Stimulated activated CD8-positive, alpha-beta memory T cell treated with anti-CD3 and anti-CD28 coated beads, Interleukin-12 subunit alpha, Interleukin-12 subunit beta, amount 100 ng/mL, for 1 hour (primary cell): ENCODE results near the gene FGF14.
"Not testable (repeated sequence)": the region's sequence is repeated elsewhere in the genome, so short reads cannot be mapped to it uniquely, and the experiment has no call there.

Experiments used
- DNase-seq: peaks from one replicate; pipeline ENCODE4 v3.0.0-alpha.2; 2020; ENCODE audit warnings: low read depth

FGF14 gene

DNA sequence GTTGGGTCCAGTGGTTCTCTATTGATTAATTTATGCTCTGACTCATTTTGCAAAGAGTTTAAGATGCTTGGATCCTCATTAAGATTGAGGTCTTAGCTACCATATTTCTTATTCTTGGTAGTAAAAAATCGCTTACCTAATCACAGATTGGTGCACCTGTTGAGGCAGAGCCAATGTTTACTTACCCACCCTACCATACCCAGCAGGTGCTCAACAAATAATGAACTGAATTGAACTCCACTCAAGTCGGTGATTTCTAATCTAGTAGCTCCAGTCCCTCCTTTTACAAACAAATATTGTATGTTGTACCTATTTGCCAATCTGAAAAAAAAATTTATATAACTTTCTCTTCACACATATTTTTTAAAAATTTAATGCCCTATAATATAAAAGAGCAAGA is 361.0 kb downstream of the FGF14 start:
- no peak for DNase-seq

DNA sequence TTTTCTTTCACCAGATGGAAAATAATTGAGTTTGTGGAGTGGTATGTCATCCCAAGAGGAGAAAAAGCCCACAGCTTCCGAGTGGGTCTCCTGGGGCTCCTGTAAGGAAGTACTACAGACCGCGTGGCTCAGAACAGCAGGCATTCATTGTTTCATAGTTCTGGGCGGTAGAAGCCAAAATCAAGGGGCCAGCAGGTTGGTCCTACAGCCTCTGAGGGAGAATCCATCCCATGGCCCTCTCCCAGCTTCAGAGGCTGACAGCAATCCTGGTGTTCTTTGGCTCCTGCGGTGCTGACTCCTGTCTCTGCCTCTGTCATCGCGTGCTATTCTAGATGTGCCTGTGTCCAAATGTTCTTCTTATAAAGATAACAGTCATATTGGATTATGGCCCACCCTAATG is 362.6 kb downstream of the FGF14 start:
- no peak for DNase-seq

DNA sequence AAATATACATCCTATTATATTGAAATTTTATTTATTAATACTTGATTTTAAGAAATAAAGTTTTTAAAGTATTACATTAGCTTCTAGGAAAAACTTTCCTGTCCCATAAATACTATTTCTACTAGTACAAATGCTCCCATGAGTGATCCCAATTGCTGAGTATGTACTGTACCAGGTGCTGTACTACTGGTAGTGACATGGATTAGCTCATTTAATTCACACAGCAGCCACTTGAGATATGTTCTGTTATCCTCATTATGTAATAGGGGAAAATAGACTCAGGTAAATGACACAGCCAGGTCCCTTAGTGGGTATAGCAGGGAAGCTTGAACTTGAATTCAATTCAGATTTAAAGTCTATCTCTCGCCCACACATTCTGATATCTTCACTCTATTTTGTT is 363.1 kb downstream of the FGF14 start:
- DNase-seq, result no peak

DNA sequence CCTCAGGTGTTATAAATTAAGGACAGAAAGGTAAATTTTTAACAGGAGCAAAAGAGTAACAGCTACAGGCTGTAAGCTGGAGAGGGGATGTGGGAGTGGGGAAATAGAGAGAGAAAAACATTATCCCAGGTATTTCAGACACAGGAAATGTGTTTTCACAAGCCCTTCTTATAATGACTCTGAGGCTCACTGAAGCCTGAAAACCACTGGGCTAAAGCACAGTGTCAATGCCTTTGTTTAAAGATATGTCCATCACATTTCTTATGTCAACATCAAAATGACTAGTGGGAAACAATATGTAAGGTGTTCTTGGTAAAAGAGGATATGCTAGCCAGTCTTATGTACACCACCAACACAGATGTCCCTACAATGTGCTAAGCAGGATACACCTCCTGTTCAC is 365.9 kb downstream of the FGF14 start:
- DNase-seq, result no peak

DNA sequence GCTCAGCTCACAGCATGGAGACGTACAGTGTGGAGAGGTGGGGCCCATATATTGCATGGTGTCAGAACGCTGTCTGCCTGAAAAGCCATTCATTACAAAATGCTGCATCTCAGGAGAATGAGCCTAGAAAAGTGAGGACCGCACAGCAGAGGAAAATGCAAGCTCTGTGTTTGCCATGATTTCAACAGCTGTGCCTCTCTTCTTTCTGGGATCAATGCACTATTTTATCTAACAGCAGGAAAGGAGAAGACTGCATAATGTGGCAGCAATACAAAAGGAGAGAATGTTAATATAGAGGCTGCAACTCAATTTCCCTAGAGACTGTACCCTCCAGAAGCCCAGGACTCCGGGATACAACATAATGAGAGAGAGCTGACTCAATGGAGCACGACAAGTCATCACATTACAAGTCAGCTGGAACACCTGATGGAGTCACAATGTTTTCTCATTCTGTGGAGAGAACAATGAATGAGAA is 368.0 kb downstream of the FGF14 start:
- DNase-seq, result no peak

DNA sequence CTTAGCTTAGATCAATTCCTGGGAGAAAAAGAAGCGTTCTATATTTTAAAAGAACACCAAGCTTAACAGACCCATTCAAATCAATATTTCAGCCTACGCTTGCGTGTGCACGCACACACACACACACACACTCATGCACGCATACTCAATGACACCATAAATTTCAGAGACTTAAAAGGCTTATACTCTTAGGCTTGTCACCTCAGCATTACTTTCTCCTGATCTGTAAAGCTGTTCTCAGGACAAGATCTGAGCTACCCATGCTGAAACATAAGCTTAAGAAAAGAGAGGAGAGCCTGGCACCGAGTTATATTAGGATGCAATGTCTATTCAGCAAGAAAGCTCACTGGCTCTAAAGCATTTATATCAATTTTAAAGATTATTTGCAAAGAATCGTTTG is 368.5 kb downstream of the FGF14 start:
- DNase-seq, result no peak

DNA sequence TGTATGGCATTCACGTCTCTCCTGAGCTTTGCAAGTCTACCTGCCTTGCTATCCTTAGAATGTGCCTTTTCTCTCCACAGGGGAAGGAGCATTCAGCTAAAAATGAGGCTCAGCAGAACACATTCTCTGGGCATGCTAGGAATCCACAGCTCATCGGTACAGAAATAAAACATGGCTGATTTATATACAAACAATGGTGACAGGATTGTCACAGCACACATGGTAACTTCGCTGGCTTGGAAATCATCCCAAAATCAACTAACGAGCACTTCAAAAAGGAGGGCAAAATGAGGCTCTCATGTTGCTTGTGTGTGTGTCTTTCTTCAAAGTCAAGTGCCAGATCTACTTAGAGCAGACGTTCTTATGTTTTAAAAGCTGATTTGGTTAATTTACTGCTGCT is 373.0 kb downstream of the FGF14 start:
- DNase-seq, result no peak

DNA sequence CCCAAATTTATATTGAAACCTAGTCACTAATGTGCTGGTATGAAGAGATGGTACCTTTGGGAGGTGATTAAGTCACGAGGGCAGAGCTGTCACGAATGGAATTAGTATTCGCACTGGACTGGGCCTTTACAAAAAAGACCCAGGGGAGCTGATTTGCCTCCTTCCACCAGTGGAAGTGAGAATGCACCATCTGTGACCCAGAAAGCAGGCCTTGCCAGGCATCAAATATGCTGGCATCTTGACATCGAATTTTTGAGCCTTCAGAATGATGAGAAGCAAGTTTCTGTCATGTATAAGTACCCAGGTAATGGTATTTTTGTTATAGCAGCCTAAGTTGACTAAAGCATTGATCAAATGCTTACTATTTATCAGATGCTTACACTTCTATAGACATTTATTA is 373.6 kb downstream of the FGF14 start:
- DNase-seq, result no peak

DNA sequence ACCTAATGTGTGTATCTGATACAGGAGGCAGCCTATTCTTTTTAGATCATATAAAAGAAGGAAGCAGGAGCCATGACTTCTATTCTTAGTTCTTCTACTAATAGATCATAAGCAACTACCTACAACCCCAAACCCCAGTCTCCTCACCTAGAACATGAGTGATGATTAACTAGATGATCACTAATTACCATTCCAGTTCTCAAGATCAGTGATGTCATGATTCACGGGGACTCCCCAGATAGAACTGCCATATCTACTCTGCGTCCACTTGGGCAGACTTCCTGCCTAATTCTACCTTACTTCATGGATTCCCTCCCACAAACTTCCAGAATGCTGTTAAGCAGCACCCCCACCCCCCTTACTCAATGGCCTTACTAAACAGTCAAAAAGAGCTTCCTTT is 380.1 kb downstream of the FGF14 start:
- DNase-seq, result no peak

DNA sequence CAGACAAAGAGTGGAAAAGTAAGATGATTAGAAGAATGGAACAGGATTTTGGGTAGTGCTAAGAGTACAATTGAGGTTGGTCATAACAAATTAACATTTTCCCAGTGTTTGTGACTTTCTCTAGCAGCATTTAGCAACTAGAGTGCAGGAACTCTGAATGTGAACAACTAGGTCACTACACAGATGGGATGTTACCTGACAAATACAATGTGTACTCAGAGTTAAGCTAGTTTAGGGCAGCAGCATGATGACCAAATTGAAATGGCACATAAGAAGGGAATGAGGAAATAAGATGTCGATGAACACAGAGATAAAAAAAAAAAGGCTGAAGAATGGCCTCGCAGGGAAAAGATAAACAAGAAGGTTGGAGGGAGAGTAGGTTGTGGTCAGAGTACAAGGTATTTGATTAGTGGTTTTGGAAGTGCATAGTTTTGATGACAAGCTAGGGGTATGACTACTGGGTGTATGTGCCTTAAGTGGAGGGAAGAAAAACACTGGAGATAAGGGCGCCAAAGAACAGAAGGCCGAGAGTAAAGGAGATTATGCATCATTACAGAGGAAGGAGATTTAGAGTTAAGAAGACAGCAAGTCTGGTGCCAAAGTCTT is 381.1 kb downstream of the FGF14 start:
- no peak for DNase-seq

DNA sequence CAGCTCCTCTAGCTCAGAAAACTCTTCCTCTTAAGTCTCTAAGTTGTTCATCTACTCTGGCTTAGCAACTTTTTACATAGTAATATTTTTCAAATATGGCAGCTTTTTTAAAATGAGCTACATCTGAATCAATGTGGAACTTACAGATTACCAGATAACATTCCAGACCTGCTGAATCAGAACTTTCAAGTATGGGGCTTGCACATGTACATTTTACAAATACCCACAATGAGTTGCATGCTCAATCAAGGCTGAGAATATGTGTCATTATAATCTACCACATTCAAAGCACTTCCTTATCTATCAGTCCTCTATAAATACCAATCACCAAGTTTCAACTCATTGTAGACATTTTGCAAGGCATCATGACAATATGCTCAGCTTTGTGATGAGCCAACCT is 383.1 kb downstream of the FGF14 start:
- no peak for DNase-seq

DNA sequence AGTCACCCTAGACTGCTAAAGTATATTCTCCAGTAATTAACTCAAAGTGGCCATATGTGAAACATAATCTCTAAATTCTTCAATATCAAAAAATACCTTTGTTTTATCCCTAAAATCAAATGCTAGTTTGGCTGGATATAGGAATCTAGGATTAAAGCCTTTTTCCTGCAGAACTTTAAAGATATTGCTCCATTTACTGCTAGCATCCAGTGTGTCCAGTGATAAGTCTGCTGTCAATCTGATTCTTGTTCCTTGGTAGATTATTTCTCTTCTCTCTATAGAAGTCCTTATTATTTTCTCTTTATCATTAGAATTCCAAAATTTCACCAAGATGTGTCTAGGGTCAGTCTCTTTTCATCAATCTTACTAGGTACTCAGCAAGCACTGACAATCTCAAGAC is 384.6 kb downstream of the FGF14 start:
- DNase-seq, result no peak

DNA sequence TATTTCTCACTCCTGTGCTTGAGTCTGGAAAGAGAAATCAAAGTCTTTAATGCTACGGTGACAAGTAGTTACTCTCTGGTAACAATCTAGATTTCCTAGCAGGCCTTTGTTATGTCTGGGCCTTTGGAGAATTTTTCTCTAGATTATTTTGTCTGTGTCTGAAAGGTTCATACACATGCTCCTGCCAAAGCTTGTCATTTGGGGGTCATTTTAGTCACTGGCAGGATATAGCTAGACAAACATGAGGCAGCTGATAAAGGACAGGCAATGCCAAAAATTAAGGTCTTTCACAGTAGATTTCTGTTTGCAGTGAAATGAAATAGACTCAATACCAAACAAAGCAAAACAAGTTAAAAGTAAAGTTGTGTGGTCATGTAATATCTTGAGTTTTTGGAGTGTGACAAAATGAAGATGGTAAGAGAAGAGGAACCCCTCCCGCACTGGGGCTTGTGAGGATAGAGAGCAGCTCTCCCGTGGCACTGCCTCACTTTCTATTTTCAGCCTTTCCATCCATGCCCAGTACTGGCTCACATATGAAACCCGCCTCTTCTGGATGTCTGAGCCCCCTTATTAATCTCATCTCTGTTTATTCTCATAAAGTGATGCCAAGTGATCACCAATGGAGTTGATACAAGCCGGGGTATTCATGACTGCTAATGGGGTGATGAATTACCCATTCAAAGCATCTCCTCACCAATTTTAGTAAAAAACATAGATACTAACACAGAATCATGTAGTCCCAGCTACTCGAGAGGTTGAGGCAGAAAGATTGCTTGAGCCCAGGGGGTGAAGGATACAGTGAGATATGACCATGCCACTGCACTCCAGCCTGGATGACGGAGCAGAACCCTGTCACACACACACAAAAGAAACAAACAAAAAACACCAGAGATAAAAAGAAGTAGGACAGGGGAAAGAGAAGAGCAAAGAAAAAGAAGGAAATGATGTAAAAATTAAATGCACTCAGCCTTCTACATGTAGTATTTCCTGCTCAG is 389.3 kb downstream of the FGF14 start:
- no peak for DNase-seq

DNA sequence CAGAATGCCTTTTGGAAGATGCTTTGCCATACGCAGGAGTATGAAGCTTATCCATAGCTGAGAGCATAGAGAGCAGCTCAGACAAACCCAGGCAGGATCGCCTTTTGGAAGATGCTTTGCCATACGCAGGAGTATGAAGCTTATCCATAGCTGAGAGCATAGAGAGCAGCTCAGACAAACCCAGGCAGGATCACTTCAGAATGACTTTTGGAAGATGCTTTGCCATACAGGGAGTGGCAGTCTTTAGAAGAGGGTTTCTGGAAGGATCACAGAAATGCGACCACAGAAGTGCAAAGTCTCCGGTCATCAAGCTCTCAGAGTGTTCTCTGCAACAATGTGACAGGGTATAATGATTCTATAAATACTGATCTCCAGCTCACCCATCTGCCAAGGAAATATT is 390.4 kb downstream of the FGF14 start:
- DNase-seq, result not testable (repeated sequence)

DNA sequence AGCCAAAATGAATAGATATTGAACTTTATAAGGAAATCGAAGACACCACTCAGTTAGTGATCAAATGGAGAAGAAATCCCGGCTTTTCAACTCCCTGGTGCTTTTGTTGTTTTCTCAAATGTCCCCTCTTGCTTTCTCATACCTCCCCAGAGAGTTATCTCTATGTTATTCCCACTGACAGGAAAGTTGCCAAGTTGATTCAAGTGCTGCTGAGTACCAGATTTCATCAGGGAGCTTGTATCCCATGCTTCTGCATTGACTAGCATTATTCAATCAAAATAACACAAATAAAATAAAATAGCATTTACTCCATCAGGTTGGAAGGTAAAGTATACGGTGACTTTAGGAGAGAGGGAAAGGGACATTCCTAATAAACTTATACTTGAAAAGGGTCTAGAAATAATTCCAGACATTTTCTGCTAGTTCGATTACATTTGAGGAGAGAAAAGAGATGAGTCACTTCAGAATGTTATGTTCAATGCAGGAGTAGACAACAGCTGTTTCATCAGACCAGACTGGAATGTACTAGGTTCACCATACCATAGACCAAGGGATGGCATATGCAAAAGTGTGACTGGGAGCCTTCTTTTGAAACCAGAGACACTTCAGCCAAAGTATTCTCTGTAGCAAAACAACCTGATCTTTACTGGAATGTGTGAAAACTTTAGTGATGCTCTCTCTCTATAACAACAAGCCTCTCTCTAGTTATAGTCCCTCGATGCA is 397.8 kb downstream of the FGF14 start:
- DNase-seq, result no peak

DNA sequence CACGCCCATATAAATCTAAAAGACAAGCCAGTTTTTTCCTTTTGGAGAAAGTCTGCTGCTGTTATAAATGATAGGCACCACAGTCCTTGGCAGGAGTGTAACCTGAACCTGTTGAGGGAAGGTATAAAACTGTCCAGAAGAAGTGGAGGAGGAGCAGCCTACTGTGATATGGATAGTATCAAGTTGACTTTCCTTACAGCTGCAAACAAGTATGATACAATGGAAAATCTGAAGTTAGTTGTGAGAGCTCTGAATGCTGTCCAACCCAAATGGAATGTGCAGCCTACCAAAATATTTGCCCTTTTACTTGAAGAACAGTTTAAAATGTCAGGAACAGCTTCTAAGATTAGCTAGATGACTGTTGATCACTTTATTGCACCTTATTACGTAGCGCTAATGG is 399.6 kb downstream of the FGF14 start:
- no peak for DNase-seq

DNA sequence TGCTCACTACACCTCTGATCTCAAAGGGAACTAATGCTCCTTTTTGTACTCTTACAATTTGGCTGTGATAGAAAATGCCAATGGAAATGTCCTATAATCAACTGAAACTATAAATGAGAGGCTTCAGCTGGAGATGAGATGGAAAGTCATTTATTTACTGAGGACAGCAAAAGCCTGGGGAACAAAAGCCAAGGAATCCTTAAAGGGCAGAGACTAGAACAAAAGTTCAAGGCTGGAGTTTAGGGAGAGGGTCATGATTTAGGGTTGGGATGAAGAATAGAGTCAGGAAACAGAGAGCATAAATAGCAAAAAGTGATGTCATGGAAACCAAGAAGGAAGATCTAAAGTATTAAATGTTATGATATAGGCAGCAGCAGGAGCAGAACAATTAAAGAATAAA is 401.1 kb downstream of the FGF14 start:
- no peak for DNase-seq

DNA sequence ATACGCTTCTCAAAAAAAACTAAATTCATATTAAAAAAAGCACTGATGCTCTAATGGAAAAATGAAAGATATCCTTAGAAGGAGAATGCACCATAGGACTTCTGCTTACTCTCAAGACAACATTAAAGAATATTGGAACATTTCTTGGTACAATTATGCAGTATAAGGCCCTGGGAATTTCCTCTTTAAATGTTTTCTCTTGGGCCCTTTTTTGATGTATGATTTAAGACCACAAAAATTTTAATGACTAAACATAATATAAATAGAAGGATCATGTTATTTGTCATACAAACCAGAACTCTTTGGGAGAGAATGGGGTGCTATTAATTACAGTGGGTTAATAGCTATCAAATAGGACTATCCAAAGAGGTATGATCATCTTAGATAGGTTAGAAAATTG is 403.7 kb downstream of the FGF14 start:
- DNase-seq, result no peak

DNA sequence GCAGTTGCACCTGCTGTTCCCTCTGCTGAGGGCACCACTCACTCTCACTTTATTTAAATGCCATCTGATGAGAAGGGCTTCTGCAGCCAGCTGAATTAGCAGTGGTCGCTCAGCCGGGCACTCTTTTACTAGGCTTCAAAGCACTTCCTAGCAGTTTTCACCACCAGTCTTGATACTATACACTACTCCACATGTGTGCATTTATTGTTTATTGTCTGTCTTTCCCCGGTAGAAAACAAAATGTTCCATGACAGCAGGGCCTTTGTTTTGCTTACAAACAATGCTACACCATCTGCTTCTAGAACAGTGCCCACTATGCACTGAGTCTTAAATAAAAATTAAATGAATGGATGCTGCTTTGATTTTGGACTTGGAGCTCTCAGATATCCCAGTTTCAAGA is 404.9 kb downstream of the FGF14 start:
- no peak for DNase-seq

DNA sequence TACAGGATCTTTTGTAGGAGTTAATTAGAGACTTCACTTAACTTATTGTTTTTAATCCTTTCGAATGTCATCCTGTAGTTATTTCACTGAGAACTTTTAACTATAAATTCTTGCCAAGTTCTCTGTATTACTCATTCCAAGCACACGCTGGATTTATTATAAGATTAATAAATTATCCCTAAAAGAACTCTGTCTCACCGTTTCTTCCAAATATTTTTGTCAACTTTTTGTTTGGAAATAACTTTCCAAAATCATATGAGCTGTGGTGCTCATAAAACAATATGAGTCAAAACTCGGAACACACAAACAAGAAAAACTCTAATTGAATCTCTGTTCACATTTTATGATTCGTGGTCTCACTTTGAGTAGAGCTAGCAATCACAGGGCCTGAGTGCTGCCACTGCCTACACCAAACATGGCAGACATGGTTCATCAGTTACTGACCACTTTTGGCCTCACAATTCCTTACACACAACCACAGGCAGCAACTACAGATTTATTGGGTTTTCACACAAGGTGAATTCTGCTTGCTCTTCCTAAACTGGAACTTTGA is 412.0 kb downstream of the FGF14 start:
- no peak for DNase-seq

DNA sequence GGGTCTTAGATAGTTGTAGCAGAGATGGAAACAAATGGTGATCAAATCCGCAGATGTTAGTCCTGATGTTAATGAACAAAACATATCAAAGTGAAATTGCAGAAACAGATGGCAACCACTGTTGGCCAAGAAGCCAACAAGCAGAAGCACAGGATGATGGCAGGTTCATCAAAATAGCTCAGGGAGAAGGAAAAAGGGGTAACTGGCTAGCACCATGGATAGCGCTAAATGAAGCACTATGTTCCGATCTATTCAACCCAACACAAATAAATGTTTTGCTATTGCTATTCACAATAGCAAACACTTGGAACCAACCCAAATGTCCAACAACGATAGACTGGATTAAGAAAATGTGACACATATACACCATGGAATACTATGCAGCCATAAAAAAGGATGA is 413.7 kb downstream of the FGF14 start:
- DNase-seq, result no peak

DNA sequence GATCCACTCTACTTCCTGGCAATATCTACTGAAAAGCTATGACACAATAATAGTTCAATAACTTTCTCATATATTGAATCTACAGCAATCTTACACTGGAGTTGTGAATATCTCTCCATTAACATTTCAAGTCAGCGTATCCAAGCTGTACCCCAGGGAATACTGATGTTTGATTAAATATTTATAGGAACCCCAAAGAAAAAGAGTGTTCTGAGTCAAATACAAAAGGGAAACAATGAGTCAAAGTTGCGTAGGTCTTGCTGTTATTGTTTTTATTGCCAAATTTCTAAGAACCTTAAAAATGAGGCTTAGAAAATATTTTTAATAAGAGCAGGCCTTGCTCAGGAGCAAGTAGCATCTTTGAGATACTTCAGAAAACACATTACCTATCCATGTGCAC is 415.5 kb downstream of the FGF14 start:
- no peak for DNase-seq

DNA sequence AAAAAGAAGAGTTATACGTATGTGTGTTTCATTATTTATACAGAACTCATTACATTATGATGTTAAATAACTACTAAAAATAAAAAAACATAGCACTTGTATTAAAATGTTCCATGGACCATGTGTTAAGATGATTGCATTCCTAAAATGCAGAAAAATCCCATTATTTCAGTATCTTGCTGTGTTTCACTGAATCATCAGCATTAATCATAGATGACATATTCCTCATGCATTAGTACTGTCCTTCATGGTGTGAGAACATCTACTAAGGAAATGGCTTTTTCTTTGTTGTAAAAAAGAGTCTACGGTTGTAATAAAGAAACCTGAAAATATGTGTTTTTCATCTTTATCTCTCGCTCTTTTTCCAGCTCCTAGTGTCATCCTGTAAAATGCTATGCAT is 416.5 kb downstream of the FGF14 start:
- DNase-seq, result no peak
